ENCODE measurements around the gene SLC2A6.

The SLC2A6 gene

GRCh38 chr9:133484671-133485437 is 6.0 kb upstream of the SLC2A6 start:
- in situ Hi-C loops (cut with MboI; ENCODE audit: low sequenced_read_pairs): loop anchor here (10.0 kb wide), 1 partner anchor 300 kb away; no protein-coding TSS in a partner anchor

DNA sequence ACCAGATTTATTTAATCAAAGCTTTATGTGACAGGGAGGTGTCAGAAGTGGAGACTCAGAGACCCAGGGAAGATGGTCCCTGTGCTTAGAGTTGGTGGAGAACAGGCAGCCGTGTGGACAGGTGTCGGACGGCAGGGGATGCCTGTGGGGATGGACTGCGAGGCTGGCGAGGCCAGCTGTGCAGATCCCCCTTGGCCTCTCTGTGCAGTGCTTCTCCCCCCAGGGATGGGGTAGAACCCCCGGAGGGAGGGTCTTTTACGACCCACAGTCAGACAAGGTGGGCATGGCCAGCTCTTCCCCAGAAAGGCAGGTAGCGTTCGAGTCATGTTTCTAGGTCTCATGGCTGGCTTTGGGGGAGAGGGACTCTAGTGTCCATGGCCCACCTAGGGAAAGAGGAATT is 4.7 kb upstream of the SLC2A6 start:
- in situ Hi-C loops (cut with MboI; ENCODE audit: low sequenced_read_pairs): loop anchor here (10.0 kb wide), 1 partner anchor 299 kb away; no protein-coding TSS in a partner anchor

GRCh38 chr9:133477992-133478850 is 678 bp downstream of the SLC2A6 start:
- in situ Hi-C loops (cut with MboI; ENCODE audit: low sequenced_read_pairs): no loop called here

DNA sequence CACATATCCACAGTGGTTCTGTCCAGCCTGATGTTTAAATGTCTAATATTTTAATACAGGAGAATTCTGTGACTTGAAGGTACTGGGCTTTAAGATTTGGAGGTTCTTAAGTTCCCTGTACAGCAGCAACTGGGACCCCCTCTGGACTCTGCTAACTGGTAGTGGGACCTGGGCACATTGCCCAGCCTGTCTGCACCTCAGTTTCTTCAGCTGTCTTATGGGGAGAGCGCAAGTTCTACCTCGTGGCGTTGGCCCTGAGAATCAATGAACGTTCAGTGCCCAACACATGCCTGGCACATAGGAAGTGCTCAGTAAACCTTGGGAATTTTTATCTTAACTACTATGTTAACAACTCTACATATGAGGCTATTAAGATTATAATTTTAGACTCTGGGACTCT is 1.4 kb downstream of the SLC2A6 start:
- in situ Hi-C loops (cut with MboI; ENCODE audit: low sequenced_read_pairs): no loop called here

DNA sequence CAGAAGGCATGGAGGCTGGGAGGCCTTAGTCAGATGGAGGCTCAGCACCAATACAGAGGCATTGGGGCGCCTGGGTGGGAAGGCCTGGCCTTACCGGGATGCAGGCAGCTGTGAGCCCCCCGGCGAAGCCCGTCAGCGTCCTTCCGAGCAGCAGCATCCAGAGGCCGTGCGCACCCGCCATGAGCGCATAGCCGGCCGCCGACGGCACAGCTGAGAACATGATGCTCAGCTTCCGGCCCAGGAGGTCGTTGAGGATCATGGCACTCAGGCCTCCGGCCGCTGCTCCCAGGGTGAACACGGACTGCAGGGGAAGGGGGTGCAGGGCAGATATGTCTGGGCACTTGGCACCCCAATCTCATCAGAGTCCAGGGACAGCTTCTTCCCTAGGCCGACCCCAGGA is 2.0 kb downstream of the SLC2A6 start:
- in situ Hi-C loops (cut with MboI; ENCODE audit: low sequenced_read_pairs): no loop called here

GRCh38 chr9:133476036-133476931 is 2.6 kb downstream of the SLC2A6 start:
- in situ Hi-C loops (cut with MboI; ENCODE audit: low sequenced_read_pairs): no loop called here

- in situ Hi-C loops (cut with MboI; ENCODE audit: low sequenced_read_pairs): no loop called here
These were observed 3.4 kb downstream of the SLC2A6 start for GRCh38 chr9:133475292-133476012.

DNA sequence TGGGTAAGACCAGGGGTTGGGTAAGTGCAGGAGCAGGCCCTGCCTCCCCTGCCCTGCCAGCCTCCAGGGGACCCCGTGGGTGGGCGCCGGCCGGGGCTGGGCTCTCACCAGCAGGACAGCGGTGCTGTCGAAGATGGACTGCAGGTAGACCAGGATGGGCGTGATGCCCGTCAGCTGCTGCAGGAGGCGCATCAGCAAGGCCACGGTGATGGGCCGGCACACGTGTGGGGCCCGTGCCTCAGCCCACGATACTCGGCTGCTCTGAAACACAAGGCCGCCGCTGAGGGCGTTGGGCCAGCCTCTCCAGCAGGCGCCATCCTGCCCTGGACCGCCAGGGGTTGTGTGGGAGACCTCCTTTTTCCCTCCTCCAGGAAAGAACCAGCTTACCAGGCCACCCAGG is 4.0 kb downstream of the SLC2A6 start:
- in situ Hi-C loops (cut with MboI; ENCODE audit: low sequenced_read_pairs): no loop called here

- in situ Hi-C loops (cut with MboI; ENCODE audit: low sequenced_read_pairs): no loop called here
These were observed 4.7 kb downstream of the SLC2A6 start for GRCh38 chr9:133474215-133474614.

- in situ Hi-C loops (cut with MboI; ENCODE audit: low sequenced_read_pairs): no loop called here
These were observed 5.2 kb downstream of the SLC2A6 start for GRCh38 chr9:133473743-133474142.

GRCh38 chr9:133472753-133473378 is 6.0 kb downstream of the SLC2A6 start:
- in situ Hi-C loops (cut with MboI; ENCODE audit: low sequenced_read_pairs): no loop called here

GRCh38 chr9:133472277-133472645 is 6.6 kb downstream of the SLC2A6 start:
- in situ Hi-C loops (cut with MboI; ENCODE audit: low sequenced_read_pairs): no loop called here

DNA sequence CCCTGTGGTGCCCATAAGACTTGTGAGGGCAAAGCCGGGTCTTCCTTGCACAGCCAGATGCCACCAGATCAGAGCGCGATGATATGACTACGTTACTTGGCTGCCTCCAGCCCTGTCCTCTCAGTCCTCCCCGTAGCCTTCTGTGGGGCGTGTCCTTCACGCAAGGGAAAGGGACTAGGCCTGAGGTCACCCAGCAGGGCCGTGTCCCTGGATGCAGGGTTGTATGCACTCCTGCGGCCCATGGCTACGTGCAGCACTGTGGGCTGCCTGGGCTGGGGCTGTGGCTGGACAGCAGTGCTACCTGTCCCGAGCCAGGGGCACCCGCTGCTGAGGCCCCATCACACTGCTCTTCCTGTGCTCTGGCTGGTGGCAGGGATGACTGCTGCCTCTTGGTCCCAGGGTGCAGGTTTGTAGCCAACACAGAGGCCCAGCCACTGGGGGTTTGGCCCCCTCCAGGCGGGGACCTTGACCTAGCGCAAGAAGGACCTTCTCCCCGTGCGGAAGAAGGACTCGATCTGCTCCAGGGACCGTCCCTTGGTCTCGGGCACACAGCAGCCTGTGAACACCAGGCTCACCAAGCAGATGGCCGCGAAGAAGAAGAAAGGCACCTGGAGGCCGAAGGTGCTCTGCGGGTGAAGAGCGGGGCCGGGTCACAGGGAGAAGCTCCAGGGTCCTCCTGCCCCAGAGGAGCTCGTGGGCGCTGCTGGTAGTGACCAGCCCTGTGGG is 7.2 kb downstream of the SLC2A6 start:
- in situ Hi-C loops (cut with MboI; ENCODE audit: low sequenced_read_pairs): no loop called here

DNA sequence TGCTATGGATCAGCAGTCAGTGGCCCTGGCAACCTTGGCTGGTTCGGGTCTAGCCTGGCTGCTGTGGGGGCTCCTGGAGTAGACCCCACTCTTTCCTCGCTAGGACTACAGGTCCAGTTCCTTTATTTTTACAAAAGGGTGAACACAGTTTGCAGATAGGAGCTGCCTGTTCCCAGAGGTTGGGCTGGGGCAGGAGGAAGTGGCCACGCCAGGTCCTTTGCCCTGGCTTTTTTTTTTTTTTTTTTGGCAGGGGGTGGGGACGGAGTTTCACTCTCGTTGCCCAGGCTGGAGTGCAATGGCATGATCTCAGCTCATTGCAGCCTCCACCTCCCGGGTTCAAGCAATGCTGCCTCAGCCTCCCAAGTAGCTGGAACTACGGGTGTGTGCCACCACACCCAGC is 7.9 kb downstream of the SLC2A6 start:
- in situ Hi-C loops (cut with MboI; ENCODE audit: low sequenced_read_pairs): no loop called here

DNA sequence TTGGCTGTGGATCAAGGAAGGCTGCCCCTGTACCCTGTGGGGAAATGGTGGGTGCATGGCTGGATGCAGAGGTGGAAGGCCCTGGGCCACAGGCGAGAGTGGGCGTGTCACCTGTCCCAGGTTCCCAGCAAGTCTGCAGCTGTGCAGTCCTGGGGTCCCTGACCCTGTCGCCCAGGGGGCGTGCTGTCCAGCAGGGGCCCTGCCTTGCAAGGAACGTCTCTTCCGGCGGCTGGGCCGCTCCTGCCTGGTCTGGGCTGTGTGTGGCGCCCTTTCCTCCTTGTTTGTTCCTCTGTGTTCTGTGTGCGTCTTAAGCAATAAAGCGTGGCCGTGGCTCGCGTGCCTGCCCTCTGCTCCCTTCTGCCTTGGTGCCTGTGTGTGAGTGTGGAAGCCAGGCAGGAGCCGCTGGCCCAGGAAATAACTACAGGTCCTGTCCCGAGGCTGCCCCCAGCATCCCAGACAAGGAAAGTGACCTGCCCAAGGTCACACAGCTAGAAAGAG is 8.4 kb downstream of the SLC2A6 start:
- in situ Hi-C loops (cut with MboI; ENCODE audit: low sequenced_read_pairs): no loop called here

DNA sequence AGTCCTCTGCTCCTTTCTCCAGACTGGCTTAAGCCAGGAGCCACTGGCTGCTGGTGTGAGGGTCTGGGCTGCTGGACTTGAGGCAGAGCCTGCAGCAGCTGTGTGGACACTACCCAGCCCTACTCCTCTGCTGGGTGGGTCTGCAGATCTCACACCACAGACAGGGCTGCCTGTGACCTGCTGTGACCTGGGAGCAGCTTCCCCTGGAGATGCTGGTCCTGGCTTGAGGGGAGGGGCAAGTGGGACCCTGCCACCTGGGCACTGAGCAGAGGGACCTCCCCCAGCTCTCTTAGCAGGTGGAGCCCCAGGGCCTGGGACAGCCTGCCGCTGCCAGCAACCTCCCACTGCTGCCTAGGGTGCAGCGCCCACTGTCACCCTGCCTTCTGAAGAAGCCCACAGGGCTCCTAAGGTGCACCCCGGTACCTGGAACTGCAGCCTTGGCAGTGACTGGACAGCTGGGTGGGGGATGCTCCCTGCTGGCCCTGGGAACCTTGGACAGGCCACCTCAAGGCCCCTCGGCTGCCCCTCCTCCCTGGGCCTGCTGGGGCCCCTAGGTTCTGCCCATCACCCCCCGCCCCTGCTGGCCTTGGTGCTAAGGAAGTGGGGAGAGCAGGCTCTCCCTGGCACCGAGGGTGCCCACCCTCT is 10.0 kb downstream of the SLC2A6 start:
- in situ Hi-C loops (cut with MboI; ENCODE audit: low sequenced_read_pairs): no loop called here

GRCh38 chr9:133468374-133468773 is 10.5 kb downstream of the SLC2A6 start:
- in situ Hi-C loops (cut with MboI; ENCODE audit: low sequenced_read_pairs): no loop called here

DNA sequence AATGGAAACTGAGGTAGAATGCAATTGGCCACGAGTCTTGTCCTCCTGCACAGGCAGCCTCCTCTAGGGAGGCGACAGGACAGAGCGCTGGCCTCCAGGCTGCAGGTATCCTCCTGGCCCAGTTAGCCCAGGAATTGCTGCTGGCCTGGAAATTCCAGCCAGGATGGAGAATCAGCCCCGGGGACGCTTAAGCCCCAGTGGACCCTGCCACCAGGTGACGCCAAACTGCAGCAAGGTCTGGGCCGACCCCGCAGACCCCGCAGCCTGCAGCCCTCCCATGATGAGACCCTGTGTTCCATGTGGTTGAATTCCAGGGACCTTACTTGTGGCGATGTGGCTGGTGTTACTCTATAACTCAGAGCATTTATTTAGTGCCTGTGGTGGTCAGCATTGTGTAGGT is 11.8 kb downstream of the SLC2A6 start:
- in situ Hi-C loops (cut with MboI; ENCODE audit: low sequenced_read_pairs): no loop called here

- in situ Hi-C loops (cut with MboI; ENCODE audit: low sequenced_read_pairs): no loop called here
These were observed 12.9 kb downstream of the SLC2A6 start for GRCh38 chr9:133465984-133466383.

Data from HL-60/S4 (cell line).